NCI-H69 (cell line): ENCODE measurements around the gene ENPP7.
A peak's percentile ranks its signal among the peaks of the same experiment; 100 is the strongest.

Experiments used
- DNase-seq: peaks from one replicate; lab custom pipeline; 2025; lab: John Stamatoyannopoulos, UW

ENPP7 gene

DNA sequence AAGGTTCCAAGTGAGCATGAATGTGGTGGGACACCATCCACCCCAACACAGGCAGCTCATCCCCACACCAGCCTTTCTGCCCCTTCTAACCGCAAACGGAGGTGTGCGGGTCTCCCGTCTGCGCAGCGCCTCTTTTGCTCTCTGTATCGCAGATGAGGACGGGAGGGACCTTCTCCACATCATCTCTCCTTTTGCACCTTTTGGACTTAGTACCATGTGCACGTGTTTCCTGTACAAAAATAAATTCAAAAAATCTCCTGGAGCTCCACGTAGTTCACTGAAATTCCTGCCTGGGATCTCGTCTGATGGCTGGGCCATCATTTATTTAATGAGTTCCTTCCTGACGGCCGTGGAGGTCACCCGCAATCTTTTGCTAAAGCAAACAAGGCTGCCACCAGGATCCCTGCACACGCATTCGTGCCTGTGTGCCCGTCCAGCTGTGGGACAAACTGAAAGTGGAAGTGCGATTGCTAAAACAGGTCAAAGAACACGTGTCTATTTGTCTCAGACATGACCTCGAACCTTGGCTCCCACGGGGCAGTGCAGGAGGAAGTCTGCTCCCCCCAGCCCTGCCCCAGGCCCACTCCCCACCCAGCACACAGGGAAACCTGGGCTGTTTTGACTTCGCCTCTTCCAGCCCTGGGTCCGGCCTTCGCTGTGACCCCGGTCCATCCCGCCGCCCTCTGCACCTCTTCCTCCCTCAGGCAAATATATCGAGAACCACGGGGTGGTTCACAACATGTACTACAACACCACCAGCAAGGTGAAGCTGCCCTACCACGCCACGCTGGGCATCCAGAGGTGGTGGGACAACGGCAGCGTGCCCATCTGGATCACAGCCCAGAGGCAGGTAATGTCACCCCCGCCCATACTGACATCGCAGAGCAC is 2.3 kb downstream of the ENPP7 start:
- DNase-seq: no peak

DNA sequence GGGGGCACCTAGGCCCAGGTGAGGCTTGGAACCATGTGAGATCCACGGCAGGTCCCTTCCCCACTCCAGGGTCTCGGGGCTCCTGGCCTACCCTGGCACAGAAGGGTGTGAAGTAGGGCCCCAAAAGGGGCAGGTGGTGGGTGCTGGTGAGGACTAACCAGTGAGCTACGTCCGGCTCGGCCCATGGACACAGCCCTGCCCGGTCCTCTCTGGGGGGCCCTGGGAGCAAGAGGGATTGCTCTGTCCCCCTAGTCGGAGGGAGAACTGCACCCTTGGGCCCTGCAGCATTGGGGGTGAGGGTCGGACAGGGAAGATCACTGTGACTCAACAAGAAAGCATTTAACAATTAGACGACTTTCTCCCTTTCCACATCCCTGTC is 2.9 kb downstream of the ENPP7 start:
- no peak for DNase-seq

DNA sequence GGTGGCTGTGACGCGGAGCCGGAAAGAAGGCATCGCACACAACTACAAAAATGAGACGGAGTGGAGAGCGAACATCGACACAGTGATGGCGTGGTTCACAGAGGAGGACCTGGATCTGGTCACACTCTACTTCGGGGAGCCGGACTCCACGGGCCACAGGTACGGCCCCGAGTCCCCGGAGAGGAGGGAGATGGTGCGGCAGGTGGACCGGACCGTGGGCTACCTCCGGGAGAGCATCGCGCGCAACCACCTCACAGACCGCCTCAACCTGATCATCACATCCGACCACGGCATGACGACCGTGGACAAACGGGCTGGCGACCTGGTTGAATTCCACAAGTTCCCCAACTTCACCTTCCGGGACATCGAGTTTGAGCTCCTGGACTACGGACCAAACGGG is 4.4 kb downstream of the ENPP7 start:
- DNase-seq: no peak

DNA sequence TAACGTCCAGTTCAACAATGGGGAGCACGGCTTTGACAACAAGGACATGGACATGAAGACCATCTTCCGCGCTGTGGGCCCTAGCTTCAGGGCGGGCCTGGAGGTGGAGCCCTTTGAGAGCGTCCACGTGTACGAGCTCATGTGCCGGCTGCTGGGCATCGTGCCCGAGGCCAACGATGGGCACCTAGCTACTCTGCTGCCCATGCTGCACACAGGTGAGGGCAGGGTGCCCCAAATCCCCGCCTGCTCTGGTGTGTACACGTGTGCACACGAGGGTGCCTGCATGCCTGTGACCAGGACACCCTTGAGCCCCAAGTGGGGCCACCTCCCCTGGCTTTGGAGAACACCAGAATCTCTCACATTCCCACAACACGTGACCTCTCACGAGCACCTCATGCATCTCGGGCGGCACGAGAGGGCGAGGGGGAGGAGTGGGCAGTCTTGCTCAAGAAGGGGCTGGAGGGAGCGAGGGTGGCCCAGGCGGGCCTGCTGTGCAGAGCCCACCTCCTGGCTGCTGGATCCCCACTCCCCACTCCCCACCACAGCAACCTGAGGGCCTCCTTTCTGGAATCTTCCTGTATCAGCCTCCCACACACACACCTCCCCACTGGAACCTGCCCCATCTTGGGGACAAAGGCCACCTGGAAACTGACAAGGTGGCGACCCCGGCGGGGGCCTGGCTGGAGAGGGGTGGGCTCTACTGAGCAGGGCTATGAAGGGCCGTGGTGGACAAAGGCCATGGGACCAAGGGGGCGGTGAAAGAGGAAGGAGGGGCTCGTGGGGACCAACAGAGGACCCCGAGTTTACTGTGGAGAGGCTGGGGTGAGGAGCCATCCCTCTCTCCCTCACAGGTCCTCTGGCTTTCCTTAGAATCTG is 6.5 kb downstream of the ENPP7 start:
- no peak for DNase-seq

DNA sequence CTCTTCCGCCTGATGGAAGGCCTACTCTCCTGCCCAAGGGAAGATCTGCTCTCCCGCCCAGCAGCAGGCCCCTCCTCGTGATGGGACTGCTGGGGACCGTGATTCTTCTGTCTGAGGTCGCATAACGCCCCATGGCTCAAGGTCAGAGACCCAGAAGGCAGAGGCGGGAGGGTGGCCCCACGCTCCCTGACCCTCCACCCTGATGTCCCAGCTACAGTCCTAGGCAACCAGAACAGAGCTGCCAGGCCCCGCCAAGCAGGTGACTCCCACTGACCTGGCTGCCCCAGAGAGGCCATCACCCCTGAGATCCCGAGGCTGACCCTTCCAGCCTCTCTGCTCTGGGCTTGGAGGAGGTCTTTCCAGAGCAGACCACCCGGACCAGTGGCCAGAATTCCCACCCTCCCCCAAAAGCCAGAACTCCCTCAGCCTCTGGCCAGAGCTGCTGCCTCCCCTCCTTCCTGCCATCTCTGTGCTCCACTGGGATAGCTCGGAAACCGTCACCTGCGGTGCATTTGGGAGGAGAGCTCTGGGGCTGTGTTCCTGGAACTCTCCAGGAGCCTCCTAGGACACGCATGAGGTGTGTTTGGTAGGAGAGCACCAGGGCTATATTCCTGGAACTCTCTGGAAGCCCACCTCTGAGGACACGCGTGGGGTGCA is 7.3 kb downstream of the ENPP7 start:
- no peak for DNase-seq

DNA sequence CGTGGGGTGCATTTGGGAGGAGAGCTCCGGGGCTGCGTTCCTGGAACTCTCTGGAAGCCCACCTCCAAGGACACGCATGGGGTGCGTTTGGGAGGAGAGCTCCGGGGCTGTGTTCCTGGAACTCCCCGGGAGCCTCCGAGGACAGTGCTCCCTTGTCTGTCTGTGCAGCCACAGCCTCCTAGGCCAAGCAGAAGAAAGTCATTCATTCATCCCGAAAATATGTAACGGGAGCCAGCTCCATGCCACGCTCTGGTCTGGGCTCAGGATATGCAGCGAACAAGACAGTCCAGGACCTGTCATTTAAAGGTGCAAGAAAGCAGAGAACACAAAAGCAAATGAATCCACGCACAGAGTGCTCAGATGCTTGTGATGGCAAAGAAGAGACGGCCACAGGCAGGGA is 7.9 kb downstream of the ENPP7 start:
- DNase-seq: no peak

DNA sequence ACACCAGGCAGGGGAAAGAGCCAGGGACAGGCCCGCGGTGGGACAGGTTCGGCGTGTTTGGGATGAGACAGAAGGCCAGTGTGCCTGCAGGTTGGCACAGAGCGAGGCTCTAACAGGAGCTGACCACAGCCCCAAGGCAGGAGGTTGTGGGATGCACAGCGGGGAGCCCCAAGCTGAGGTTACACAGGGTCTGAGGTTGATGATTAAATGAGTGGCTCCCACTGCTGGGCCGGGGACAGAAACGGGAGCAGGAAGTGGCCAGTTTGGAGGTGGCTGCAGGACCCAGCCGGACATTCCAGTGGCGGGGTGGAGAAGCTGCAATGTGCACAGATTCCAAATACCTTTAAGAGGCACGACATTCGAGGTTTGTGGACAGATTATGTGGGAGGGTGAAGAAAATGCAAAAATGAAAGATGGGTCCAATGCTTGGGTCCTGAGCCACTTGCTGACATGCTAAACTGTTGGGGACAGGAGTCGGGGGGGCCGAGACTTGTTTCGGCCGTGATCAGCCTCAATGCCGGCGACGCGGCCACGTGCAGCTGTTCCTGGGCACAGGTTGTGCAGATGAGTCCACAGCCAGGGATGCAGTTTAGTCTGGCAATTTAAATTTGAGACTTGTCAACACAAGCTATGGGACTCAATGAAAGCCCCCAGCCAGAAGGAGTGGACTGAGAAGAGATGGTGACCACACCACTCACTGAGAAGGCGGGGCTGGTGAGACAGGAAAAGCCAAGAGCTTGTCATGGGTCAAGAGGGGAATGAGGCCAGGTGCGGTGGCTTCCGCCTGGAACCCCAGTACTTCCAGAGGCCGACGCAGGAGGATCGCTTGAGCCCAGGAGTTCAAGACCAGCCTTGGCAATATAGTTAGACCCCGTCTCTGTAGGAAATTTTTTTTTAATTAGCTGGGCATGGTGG is 8.7 kb downstream of the ENPP7 start:
- no peak for DNase-seq

DNA sequence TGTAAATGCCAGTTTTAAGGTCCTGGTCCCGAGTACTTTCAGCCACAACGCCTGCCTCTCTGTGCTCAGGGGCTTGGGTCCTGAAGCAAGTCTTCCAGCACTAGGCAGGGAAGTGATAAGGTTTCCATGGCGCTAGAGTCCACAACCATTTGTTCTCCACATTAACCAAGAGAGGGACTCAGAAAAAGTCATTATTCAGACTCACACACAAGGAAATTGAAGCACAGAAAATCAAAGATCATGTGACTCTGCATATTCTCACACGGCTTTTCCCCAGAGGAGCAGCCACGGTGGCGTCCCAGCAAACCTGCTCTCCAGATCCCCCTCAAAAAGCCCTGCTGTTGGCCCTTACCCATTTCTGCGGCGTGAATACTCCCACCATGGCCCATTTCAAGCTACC is 9.7 kb downstream of the ENPP7 start:
- no peak for DNase-seq

DNA sequence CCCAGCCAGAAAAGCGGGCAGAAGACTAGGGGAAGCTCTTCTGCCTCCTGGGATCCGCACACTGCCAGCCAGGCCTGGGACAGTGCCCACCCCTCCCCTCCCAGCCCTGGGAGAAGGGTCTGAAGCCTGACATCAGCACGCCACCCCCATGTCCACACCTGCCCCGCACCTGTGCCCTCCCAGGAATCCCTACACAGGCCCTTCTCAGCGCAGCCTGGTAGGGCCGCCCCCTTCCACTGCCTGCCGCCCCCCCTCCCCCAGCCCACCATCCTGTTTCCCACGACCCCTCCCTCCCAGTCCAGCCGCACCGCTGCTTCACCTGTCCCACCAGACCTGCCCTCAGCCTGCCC is 10.6 kb downstream of the ENPP7 start:
- DNase-seq: no peak

DNA sequence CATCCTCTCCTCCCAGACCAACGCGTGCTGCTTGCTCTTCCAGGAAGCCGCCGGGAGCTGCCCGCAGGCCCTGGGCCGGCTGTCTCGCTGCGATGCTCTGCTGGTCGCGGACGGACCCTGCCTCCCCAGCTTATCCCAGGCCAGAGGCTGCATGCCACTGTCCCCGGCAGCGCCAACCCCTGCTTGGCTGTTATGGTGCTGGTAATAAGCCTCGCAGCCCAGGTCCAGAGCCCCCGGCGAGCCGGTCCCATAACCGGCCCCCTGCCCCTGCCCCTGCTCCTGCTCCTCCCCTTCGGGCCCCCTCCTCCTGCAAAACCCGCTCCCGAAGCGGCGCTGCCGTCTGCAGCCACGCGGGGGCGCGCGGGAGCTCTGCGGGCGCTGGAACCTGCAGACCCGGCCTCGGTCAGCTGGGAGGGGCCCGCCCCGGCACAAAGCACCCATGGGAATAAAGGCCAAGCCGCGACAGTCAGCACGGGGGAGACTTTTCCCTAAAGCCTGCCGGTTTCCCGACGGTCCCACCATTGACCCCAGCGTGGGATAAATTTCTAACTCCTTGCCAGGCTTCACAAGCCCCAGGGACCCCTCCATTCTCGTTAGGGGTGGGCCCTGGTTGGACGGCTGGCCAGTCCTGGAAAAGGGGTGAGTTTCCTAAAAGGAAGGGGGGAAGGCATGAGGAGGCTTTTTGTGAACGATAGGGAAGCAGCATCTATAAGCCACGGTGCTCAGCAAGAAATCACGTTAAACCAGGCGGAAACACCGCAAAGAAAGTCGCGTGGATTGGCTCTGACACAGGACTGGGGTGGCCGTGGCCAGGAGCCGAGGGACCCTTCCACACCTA is 11.2 kb downstream of the ENPP7 start:
- peak; percentile 83 for DNase-seq

DNA sequence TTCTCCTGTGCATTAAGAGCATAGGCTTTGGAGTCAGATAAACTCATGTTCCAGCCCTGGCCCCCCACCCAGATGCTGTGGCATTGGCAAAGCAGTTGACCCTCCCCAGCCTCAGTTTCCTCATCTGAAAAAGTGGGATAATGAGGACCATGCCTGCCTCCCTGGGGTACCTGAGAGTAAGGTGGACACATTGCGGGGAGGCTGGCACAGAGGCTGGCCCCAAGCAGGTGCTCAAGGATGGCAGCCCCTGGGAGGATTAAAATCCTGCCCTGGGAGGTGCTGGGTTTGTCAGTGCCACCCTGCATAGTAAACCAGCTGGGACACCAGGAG is 11.8 kb downstream of the ENPP7 start:
- DNase-seq: no peak

DNA sequence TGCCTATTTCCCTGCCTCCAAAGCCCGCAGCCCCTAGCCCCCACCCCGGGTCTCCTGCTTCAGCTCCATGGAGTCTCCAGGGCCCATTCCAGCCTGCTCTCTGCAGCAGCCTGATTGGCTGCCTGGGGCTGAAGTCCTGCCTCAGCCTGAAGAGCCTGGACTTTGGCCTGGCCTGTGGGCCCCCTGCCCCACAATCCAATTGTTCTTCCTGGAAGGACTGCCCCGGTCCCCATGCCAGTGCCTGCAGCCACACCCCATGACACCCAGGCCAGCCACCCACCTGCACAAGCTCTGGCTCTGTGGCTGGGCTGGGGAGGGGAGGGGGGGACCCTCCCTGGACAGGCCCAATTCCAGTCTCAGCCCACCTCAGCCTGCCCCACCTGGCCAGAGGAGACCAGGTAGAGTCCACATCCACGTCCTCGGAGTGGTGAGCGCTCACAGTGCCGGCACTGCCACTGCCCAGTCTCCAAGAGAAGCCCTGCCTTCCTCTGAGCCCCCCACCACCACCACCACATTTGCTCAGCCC is 12.3 kb downstream of the ENPP7 start:
- DNase-seq: no peak

DNA sequence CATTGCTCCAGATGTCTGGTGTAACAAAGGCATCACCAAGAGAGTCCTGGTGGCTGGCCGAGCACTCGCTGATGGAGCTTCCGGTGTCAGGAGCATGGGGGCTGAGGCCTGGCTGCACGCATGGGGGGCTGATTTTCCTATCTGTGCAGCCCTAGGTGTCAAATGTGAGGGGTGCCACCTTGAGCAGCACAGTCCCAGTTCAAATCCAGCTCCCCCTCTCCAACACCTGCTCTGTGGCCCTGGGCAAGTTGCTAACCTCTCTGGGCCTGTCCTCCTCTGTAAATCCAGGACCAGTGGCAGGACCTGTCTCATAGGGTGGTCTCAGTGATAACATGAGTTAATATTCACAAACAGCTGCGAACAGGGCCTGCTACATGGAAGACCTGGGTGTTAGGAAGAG is 12.9 kb downstream of the ENPP7 start:
- DNase-seq: no peak

DNA sequence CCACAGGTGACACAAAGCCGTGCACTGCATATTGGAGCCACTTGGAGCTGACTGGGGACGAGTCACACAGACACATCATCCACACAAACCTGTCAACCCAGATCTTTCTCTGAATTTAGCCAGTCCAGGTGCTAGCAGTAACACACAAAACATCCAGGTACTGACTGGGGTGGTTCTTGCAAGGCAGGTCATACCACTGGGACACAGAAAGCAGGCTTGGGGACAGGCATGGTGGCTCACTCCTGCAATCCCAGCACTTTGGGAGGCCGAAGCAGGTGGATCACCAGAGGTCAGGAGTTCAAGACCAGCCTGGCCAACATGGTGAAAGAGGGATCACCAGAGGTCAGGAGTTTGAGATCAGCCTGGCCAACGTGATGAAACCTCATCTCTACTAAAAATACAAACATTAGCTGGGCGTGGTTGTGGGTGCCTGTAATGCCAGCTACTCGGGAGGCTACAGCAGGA is 14.9 kb downstream of the ENPP7 start:
- no peak for DNase-seq

DNA sequence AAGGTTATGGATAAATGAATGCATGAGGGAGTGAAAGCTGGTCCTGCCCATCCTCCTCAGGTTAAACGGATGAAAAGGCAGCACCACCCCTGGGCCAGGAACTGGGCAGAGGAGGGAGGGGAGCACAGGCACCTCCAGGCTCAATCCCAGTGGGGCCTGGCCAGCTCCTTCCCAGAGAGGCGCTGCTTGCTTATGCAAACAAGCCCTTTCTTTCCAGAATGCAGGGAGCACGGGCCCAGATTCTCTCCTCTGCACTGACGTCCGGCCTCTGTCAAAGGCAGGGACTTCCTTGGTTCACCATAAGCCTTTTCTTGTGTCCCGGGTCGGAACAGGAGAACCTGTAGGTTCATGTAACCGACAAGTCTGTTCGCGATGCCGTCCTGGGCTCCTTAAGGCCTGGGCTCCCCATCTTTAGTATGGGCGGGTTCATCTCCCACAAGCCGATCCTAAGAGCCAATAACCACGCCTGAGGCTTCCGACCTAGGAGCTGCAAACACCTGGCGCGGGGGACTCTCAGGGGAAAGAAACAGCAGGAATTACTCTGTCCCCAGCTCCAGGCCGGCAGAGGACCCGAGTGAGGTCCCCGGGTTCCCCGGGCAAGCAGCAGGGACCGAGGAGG is 16.3 kb downstream of the ENPP7 start:
- DNase-seq: no peak

DNA sequence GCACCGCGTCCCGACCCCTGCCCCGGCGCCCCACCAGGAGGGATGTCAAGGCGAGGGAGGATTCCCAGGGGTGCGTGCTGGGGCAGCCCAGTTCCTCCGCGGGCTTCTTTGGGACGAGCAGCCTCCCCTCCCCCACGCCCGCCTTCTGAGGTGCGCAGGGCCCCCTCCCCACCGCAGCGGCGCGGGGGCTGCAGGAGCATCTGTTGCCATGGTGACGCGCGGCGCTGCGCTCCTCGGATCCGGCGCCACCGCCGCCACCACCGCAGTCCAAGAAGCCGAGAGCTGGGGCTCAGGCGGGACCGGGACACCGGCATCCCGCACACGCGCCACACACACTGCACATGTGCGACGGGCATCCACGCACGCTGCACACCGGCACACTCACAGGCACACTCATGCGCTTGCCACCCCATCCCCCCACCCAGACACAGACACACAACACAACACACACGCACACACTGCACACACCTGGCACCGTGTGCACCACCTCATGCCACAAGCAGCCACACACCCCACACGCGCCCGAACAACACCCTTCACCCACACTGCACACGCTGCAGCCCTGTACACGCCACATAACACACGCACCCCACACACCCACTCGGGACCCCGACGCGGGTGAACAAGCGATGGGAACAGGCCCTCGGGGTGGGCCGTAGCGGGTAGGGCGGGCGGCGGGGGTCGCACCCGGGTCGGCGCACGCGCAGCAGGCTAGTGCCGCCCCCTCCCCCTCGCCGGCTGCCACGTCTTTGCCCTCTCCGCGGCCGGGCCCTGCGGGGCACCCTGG is 17.0 kb downstream of the ENPP7 start:
- peak; percentile 60 for DNase-seq

DNA sequence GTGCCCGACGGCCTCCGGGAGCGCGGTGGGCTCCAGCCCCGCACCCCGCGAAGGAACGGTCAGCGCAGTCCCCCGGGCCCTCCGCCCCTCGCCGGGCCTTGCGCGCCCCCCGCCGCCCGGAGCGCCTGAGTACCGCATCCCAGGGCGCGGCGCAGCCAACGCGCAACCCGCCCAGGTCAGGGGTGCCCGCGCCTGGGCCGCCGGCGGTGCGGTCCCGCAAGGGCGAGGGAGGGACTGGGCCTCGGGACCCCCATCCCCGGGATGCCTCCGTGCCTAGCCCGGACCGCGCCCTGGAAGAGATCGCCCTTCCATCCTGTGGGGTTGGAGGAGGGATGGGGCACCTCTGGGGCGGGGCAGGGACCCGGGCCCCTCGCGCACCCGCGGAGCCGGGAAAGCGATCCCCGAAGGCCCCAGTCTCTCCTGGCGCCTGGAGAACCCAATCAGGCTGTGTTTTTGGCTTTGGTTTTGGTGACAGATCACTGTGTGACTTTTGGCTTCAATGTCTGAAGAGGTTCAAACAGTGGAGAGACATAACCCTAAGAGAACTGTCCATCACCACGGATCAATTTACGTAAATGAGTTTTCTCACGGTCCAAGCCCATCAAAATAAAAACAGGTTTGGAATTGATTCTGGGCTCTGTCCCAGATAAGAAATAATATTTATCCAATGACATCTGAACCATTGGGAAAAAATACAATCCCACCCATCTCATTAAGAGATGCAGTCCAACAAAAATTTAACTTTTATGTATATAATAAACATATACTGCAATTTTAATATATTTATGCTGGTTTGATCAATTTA is 17.8 kb downstream of the ENPP7 start:
- DNase-seq: no peak

DNA sequence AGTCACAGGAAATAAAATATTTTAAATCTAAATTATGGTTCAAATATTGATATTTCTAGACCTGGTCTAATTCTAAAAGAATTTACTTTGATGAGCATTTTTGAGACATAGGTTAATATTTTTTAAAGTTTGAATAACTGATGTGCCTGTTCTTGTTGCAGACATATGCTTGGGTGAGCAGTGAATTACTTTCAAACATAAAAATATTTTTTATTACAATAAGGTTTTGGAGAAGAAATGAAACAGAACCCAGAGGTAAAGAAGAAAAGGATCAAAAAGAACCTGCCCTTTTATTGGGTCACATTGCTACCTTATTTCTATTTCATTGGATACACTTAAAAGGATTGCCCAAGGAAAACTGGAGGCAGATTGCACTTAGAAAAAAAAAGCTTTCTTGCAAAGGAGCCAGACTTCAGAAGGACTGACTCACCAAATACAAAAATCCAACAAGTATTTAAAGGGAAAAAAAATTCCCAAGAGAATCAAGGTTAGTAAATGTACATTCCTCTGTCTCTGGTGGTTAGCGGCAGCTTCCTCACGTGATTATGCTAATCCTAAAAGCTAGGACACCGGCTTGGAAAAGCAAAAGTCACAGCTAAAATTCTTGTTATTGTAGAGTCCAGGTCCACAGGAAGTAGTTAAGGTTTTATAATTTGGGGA is 18.5 kb downstream of the ENPP7 start:
- no peak for DNase-seq
